ENCODE measurements around the gene SPTLC3.

- TF ChIP-seq GATA2 (IDR thresholded peaks at IDR 0.05; ENCODE audit: low read depth, low read length) (no peak), GATA3 (IDR thresholded peaks at IDR 0.05; ENCODE audit: low read depth, low read length) (no peak)
These were observed 42.2 kb upstream of the SPTLC3 start for GRCh38 chr20:12966468-12967085.

All from SH-SY5Y (cell line).